Measurements from ENCODE around the gene GPC6.

DNA sequence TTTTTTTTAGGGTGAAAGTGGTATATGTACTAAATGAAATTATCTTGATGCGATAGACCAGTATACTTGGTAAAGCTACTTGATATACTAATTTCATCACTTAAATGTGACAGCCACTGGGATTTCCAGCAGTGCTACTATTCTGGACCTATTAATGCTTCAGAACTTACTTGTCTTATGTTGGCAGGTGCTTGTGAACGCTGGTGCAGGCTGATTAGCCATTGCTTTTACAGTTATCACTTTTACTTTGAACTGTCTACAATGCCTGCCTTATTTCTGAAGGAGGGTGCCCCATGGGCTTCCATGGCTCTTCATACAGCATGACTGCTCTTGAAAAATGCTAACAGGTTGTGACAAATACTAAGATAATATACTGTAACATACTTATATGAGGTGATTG is 294.7 kb downstream of the GPC6 start:
- no peak for TF ChIP-seq POLR2A (IDR thresholded peaks at IDR 0.05; ENCODE audit: borderline replicate concordance, extremely low read depth, insufficient read depth, insufficient read length)
- TF ChIP-seq, protein P1, sequence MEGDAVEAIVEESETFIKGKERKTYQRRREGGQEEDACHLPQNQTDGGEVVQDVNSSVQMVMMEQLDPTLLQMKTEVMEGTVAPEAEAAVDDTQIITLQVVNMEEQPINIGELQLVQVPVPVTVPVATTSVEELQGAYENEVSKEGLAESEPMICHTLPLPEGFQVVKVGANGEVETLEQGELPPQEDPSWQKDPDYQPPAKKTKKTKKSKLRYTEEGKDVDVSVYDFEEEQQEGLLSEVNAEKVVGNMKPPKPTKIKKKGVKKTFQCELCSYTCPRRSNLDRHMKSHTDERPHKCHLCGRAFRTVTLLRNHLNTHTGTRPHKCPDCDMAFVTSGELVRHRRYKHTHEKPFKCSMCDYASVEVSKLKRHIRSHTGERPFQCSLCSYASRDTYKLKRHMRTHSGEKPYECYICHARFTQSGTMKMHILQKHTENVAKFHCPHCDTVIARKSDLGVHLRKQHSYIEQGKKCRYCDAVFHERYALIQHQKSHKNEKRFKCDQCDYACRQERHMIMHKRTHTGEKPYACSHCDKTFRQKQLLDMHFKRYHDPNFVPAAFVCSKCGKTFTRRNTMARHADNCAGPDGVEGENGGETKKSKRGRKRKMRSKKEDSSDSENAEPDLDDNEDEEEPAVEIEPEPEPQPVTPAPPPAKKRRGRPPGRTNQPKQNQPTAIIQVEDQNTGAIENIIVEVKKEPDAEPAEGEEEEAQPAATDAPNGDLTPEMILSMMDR (IDR thresholded peaks at IDR 0.05 in 2 of 3, conservative IDR thresholded peaks at IDR 0.05 in 1 of 3; ENCODE audit: borderline replicate concordance in 1 of 3, insufficient read depth in 1 of 3, low read depth in 2 of 3, low read length in 2 of 3) = no peak
- no peak for TF ChIP-seq ZBTB33 (IDR thresholded peaks at IDR 0.05; ENCODE audit: extremely low read depth, insufficient replicate concordance, low read length)
- no peak for TF ChIP-seq POLR2AphosphoS5 (IDR thresholded peaks at IDR 0.05; ENCODE audit: low read depth, low read length)
- TF ChIP-seq EZH2 (IDR thresholded peaks at IDR 0.05) = no peak
